Measurements from ENCODE around the gene BZW1. TPM values are rescaled to one million over a fixed set of nuclear protein-coding genes. Genes with fewer than 3 reads are reported as not detected.

Gene BZW1
- total RNA-seq, 2 donors from 2014 or later = 201 to 252 TPM

- DNase-seq (ENCODE audit: low spot score) (no peak), ATAC-seq (ENCODE audit: insufficient number of reproducible peaks, low FRiP score, low read depth) (no peak)
- Histone ChIP-seq H3K27me3 (replicated peaks; ENCODE audit: insufficient read depth) (no peaks in the 10 kb centered on the region), H3K4me3 (no peak overlapping the region), H3K36me3 (peaks cover 75% of the 10 kb centered on the region), H3K9me3 (no peaks in the 10 kb centered on the region), H3K27ac (no peak overlapping the region), H3K4me1 (ENCODE audit: control insufficient read depth in 1 of 2, low read depth in 2 of 2) (peaks cover 31 to 48% of the 10 kb centered on the region in 2 donors)
- TF ChIP-seq CTCF (IDR thresholded peaks at IDR 0.05) = no peak
These were observed 45.1 kb downstream of the BZW1 start for GRCh38 chr2:200856806-200857205.

- Histone ChIP-seq H3K27ac (peak overlapping the region in 1 of 2 donors; percentile 25), H3K9me3 (no peaks in the 10 kb centered on the region), H3K4me3 (peak overlapping the region; percentile 79), H3K4me1 (ENCODE audit: control insufficient read depth in 1 of 2, low read depth in 2 of 2) (peaks cover 35 to 52% of the 10 kb centered on the region in 2 donors), H3K36me3 (peaks cover 42% of the 10 kb centered on the region), H3K27me3 (replicated peaks; ENCODE audit: insufficient read depth) (no peaks in the 10 kb centered on the region)
- no peak for ATAC-seq (ENCODE audit: insufficient number of reproducible peaks, low FRiP score, low read depth)
- no peak for DNase-seq (ENCODE audit: low spot score)
- no peak for TF ChIP-seq CTCF (IDR thresholded peaks at IDR 0.05)
These were observed 48.5 kb downstream of the BZW1 start for GRCh38 chr2:200860092-200860795.

GRCh38 chr2:200861617-200862155 lies 50.0 kb downstream of the BZW1 start:
- ATAC-seq (ENCODE audit: insufficient number of reproducible peaks, low FRiP score, low read depth) (no peak), DNase-seq (ENCODE audit: low spot score) (no peak)
- no peak for TF ChIP-seq CTCF (IDR thresholded peaks at IDR 0.05)
- H3K9me3 ChIP-seq = no peaks in the 10 kb centered on the region
- peaks cover 29% of the 10 kb centered on the region for H3K36me3 ChIP-seq
- H3K27me3 ChIP-seq (replicated peaks; ENCODE audit: insufficient read depth) = no peaks in the 10 kb centered on the region
- peak overlapping the region in 1 of 2 donors; percentile 97 for H3K27ac ChIP-seq
- peak overlapping the region; percentile 79 for H3K4me3 ChIP-seq
- H3K4me1 ChIP-seq (ENCODE audit: control insufficient read depth in 1 of 2, low read depth in 2 of 2) = peaks cover 35 to 53% of the 10 kb centered on the region in 2 donors

- H3K27ac ChIP-seq = peak overlapping the region; percentile 97 to 100
- TF ChIP-seq CTCF (IDR thresholded peaks at IDR 0.05) = no peak
- no peaks in the 10 kb centered on the region for H3K27me3 ChIP-seq (replicated peaks; ENCODE audit: insufficient read depth)
- ATAC-seq (ENCODE audit: insufficient number of reproducible peaks, low FRiP score, low read depth) = no peak
- H3K4me1 ChIP-seq (ENCODE audit: control insufficient read depth in 1 of 2, low read depth in 2 of 2) = peaks cover 31 to 53% of the 10 kb centered on the region in 2 donors
- peaks cover 20% of the 10 kb centered on the region for H3K36me3 ChIP-seq
- peak overlapping the region; percentile 79 for H3K4me3 ChIP-seq
- no peaks in the 10 kb centered on the region for H3K9me3 ChIP-seq
- DNase-seq (ENCODE audit: low spot score) = no peak
These were observed 50.9 kb downstream of the BZW1 start for GRCh38 chr2:200862532-200863000.

GRCh38 chr2:200863782-200864175 lies 52.1 kb downstream of the BZW1 start:
- Histone ChIP-seq H3K36me3 (peaks cover 8% of the 10 kb centered on the region), H3K9me3 (no peaks in the 10 kb centered on the region), H3K27ac (peak overlapping the region; percentile 97 to 100), H3K27me3 (replicated peaks; ENCODE audit: insufficient read depth) (no peaks in the 10 kb centered on the region), H3K4me3 (peak overlapping the region; percentile 79), H3K4me1 (ENCODE audit: control insufficient read depth in 1 of 2, low read depth in 2 of 2) (peaks cover 25 to 44% of the 10 kb centered on the region in 2 donors)
- DNase-seq (ENCODE audit: low spot score) (no peak), ATAC-seq (ENCODE audit: insufficient number of reproducible peaks, low FRiP score, low read depth) (no peak)
- no peak for TF ChIP-seq CTCF (IDR thresholded peaks at IDR 0.05)
